NCI-H2029 treated with DMSO at 0.1 percent for 48 hours (cell line): Measurements from ENCODE around the gene CLIP2.
"Not testable (repeated sequence)": the region's sequence is repeated elsewhere in the genome, so short reads cannot be mapped to it uniquely, and the experiment has no call there.

Experiments used
- DNase-seq: peaks from one replicate; lab custom pipeline; 2025; lab: John Stamatoyannopoulos, UW

CLIP2 gene

GRCh38 chr7:74289018-74289658 lies at the start of gene CLIP2:
Gene CLIP2, plus strand, starts transcription at chr7:74289407. Its CDS starts 28,140 bp downstream, at chr7:74317547.
- DNase-seq: peak; percentile 15

DNA sequence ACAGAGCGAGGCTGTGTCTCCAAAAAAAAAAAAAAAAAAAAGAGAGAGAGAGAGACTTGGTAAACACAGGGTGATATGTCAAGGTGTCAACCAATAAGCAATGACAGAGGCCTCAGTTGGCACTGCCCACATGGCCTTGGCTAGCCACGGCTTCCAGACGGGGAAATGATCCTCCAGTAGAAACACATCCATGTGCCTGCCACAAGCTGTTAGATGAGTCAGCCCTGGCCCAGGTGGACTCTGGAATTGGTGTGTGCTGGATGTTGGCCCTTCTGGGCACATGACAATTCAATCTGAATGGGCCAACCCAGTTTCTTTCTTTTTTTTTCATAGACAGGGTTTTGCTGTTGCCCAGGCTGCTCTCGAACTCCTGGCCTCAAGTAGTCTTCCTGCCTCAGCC lies 48.7 kb upstream of the CLIP2 start:
- DNase-seq: no peak

DNA sequence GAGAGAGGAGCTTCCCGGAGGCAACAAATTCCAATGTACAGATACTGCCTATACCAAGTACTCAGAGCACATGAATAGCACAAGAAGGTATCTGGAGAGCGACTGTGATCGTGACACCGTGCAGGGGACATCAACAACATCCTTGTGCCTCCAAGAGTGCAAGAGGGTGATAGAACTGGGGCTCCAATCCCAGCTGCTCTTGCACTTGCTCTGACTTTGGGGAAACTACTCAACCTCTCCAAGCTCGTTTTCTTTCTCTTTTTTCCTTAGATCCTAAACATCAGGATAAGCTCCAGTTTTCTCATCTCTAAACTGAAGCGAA lies 47.1 kb upstream of the CLIP2 start:
- DNase-seq: no peak

DNA sequence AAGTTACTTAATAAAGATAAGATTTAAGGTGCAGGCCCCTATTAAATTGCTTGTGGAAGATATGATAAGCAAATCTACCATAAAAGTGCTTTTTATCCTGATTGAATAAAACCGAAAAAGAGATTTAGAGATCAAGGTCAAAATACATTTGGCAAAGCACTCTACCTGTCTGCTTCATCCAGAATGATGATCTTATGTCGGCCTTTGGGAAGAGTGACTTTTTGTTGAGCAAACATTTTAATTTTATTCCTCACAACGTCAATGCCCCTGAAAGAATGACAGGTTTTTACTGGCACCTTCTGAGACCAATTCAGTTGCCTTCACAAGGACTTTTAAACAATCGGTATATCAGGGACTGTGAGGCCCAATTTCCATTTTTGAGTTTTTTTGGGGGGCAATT lies 42.7 kb upstream of the CLIP2 start:
- DNase-seq: no peak

- no peak for DNase-seq
Observed at GRCh38 chr7:74248156-74248555, 41.1 kb upstream of the CLIP2 start.

GRCh38 chr7:74249058-74249457 lies 40.1 kb upstream of the CLIP2 start:
- DNase-seq: not testable (repeated sequence)

GRCh38 chr7:74252893-74253292 lies 36.3 kb upstream of the CLIP2 start:
- DNase-seq: peak; percentile 76

GRCh38 chr7:74253331-74253730 lies 35.9 kb upstream of the CLIP2 start:
- DNase-seq: peak; percentile 76

- no peak for DNase-seq
Observed at GRCh38 chr7:74253835-74254128, 35.4 kb upstream of the CLIP2 start.

GRCh38 chr7:74254129-74254857 lies 34.9 kb upstream of the CLIP2 start, which contains the start of gene RFC2:
Gene RFC2, minus strand, starts transcription at chr7:74254399. Its CDS starts 16 bp downstream, at chr7:74254383.
- DNase-seq: peak; percentile 72

DNA sequence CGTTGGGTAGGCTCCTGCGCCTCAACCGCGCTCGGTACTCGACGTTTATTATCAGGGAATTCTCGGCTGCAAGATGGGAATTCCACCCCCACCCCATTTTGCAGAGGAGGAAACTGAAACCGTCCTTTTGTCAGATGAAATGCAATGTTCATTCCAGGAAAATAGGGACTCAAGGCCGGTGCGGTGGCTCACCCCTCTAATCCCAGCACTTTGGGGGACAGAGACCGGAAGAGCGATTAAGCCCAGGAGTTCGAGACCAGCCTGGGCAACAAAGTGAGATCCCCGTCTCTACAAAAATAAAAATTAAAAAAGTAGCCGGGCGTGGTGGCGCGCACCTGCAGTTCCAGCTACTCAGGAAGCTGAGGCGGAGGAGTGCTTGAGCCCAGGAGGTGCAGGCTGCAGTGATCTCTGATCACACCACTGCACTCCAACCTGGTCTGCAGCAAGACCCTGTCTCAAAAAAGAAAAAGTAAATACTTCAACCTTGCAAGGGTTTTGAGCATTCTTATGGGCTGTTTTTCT lies 34.3 kb upstream of the CLIP2 start:
- no peak for DNase-seq

DNA sequence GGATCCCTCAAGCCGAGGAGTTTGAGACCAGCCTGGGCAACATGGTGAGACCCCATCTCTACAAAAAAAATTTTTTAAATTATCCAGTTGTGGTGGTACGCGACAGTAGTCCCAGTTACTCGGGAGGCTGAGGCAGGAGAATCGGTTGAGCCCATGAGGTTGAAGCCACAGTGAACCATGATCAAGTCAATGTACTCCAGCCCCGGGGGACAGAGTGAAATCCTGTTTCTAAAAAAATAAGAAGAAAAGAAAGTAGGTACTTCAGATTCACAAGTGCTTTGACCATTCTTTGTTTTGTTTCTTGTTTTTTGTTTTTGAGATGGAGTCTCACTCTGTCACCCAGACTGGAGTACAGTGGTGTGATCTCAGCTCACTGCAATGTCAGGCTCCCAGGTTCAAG lies 33.7 kb upstream of the CLIP2 start:
- not testable (repeated sequence) for DNase-seq

- no peak for DNase-seq
Observed at GRCh38 chr7:74256491-74257408, 32.5 kb upstream of the CLIP2 start.

DNA sequence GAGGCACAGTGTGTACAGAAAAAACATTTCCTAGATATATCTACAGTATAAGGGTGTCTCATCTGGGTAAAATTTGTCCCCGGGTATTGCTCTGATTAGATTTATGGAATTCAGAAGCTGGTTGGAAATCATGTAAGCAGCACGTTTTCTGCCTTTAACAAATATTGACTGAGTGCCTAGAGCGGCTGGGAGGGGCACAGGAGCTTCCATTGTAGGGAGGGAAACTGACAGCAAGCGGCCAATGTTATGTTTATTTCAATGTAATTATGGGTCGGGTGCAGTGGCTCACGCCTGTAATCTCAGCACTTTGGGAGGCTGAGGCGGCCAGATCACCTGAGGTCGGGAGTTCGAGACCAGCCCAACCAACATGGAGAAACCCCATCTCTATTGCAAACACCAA lies 30.6 kb upstream of the CLIP2 start:
- DNase-seq: no peak

DNA sequence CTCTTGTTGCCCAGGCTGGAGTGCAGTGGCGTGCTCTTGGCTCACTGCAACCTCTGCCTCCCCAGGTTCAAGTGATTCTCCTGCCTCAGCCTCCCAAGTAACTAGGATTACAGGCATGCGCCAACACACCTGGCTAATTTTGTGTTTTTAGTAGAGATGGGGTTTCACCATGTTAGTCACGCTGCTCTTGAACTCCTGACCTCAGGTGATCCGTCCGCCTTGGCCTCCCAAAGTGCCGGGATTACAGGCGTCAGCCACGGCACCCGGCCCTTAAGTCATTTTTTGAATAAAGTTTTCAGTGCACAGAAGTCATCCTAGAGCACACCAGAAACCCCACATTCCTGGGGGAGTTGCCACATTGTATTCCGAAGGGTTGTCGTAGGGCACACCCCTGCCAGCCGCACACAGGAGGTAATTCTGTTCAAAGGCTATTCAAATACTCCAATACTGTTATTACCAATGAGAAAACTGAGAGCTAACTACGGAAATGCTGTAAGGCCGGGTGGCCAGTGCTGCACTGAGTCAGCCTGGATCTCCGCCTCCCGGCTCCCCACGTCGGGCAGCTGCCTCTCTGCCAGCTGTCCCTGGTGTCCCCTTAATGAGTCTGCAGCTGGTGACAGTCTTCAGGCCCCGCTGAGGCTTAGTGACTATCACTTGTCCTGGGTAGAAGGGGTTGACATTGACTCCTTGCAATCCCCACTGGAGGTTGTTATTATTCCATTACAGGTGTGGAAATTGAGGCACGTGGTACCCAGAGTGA lies 26.4 kb upstream of the CLIP2 start:
- DNase-seq: no peak

DNA sequence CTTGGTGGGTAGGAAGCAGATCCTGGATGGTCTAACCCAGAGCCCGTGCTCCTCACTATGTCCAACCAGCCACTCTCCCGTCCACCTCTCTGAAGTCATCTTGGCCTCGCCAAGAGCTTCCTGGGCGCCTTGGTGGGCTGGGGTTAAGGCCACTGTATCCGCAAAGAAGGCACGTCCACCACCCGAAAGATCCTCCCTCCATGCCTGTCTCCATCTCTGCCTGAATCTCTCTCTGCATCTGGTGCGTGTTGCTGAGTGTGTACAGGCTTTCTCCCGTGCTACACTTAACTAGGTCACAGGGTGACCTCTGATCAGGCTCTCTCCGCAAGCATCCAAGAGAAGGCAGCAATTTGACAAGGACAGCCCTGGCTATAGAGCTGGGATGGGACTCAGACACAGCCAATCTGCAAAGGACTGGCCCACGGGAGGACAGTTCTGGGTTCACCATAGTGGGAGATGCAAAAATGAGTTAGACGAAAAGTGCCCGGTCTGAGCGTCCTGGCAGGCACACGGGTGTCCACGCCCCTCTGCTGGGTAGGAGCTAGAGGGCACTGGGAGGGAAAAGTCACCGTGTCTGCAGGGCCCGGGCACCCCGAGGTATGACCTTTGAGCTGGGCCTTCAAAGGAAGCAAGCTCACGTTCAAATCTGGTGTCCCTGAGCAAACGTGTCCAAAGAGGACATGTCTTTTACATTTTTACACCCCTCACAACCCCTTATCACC lies 25.6 kb upstream of the CLIP2 start:
- no peak for DNase-seq

DNA sequence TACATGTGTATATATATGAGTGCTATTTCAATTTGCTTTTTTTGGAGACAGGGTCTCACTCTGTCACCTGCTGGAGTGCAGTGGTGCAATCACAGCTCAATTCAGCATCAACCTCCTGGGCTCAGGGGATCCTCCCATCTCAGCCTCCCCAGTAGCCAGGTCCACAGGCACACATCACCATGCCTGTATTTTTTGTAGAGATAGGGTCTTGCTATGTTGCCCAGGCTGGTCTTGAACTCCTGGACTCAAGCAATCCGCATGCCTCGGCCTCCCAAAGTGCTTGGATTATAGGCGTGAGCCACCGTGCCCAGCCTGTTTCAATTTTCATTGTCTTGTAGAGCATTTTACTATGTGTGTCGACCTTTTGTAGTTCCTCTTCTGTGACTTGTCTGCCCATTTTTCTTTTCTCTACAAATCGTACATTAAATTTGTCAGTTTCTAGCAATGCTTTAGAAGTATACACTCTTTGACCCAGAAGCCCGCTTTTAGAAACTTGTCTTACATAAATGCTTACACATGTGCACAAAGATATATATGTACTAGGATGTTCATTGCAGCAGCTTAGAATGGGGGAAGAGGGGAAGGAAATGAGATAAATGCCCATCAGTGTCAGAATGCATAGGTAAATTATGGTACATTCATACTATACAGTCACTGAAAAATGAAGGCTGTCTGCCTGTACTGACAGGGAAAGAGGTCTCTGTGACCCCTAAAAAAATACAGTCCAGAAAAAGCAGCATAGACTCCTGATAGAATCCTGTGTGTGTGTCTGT lies 22.8 kb upstream of the CLIP2 start:
- no peak for DNase-seq

DNA sequence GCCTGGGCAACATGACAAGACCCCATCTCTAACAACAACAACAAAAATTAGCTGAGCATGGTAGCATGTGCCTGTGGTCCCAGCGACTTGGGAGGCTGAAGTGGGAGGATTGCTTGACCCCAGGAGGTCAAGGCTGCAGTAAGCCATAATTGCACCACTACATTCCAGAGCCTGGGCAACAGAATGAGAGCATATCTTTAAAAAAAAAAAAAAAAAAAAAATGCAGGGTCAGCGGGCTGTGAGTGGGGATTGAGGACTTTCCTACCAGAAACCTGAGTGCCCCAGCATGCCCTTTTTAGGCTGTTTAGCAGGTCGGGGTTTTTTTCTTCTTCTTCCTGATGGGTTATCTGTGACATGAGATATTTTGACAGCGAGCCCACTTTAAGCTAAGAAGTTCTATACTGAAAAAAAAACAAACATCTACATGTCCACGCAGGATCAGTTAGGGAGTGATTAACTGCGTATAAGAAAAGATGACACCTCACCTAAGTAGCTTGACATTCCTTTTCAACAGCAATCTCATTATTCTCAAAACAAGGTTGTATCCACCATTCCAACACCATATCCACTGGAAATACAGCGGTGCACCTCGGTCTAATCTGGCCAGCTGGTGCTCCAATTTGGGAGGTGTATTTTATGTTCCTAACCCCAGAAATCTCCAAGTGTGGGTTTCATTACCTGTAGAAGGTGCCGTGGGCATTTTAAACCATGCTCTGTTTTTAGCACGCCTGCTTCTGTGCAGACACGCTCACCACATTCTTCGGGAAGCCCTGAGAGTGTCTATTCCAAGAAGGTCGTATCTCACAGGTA lies 21.2 kb upstream of the CLIP2 start:
- no peak for DNase-seq

DNA sequence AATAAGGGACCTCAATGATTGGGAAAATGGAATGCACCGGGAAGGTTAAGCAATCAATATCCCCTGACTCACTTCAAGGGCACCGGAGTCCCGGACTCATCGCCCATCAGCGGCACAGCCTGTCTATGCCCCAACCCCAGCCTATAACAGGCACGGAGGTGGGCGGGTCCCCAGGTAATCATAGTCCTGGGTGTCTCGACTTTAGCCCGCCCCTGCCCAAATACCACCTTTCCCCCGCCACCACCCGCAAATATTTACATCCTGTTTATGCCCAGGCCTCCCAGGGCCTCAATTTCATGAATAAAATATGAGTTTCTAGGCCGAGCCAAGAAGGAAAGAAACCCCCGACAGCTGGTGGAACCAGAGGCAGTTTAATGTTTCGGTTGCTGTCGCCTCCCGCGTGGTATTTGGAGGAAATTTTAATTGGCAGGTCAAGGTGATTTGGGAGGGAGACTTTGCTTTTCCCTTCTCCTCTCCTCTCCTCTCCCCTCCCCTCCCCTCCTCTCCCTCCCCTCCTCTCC lies 19.4 kb upstream of the CLIP2 start:
- DNase-seq: peak; percentile 49
